Right cardiac atrium (tissue), 5 donors: ENCODE data around the gene CHD9. TPM values are rescaled to one million over a fixed set of nuclear protein-coding genes. Genes with fewer than 3 reads are reported as not detected.
"Not testable (repeated sequence)": the region's sequence is repeated elsewhere in the genome, so short reads cannot be mapped to it uniquely, and the experiment has no call there.

Source experiments
- ATAC-seq, 2 donors: fragments of 200-7000 bp; cut with Tn5 transposase; one replicate each; pipeline versions ENCODE4 v1.8.0 to v1.9.1; 2020; ENCODE audit warnings: moderate library complexity in 2 of 2, mild to moderate bottlenecking in 1 of 2
- DNase-seq, 3 donors: peaks; one replicate each; pipeline ENCODE4 v3.0.0-alpha.2; 2020
- H3K27ac ChIP-seq: one replicate; pipeline ENCODE4 v1.5.1; 2013; ENCODE audit warnings: mild to moderate bottlenecking, low read length, control low read depth, moderate library complexity
- H3K27me3 ChIP-seq: one replicate; pipeline ENCODE4 v1.6.1; 2013; ENCODE audit not compliant: control insufficient read depth, insufficient read depth
- H3K4me1 ChIP-seq: one replicate; pipeline ENCODE4 v1.6.1; 2013; ENCODE audit warnings: low read length; ENCODE audit not compliant: control insufficient read depth, insufficient read depth
- H3K4me3 ChIP-seq: one replicate; pipeline ENCODE4 v1.5.1; 2013; ENCODE audit warnings: low read length, control low read depth
- H3K9me3 ChIP-seq: one replicate; pipeline ENCODE4 v1.6.1; 2013; ENCODE audit warnings: low read length; ENCODE audit not compliant: control insufficient read depth
- WGBS: extraction: QIAGEN DNeasy Blood & Tissue Kit; methylation state at CpG from one replicate; pipeline ENCODE4 v1.1.7; 2013; 5-methylcytosine and 5-hydroxymethylcytosine counted together
- intact Hi-C, 4 donors: fragments of 100-400 bp; cut with DNase I; formaldehyde crosslinking; loops; one replicate each; pipeline versions ENCODE4 v1.11.0 to v1.14.0; 2022 to 2023
- polyA plus RNA-seq: library from polyadenylated mRNA; stranded (reverse); fragments of 200-250 nt; gene quantifications from one replicate; pipeline ENCODE4 v1.2.3, GENCODE V29; 2013
- total RNA-seq, 4 donors: library from RNA; stranded (reverse); fragmentation: NEBNext Ultra II Directional; extraction: Animal tissue kit (Norgen Biotek cat#: 25700); gene quantifications; one replicate each; pipeline ENCODE4 v1.2.1, GENCODE V29; 2021
- donor health status: healthy with polysubstance abuse.
- donor health status: DM: no; HTN: yes; CAD: no.
- donor health status: DM: no; HTN: no; CAD: no.
- donor health status: DM: no; HTN: yes; CAD: no; lungs with severe emphysema.
- donor health status: DM: yes; HTN: yes; CAD: no.

The CHD9 gene
- total and polyA plus RNA-seq, 5 donors, result 7.3 to 73.5 (median 57.3) TPM

DNA sequence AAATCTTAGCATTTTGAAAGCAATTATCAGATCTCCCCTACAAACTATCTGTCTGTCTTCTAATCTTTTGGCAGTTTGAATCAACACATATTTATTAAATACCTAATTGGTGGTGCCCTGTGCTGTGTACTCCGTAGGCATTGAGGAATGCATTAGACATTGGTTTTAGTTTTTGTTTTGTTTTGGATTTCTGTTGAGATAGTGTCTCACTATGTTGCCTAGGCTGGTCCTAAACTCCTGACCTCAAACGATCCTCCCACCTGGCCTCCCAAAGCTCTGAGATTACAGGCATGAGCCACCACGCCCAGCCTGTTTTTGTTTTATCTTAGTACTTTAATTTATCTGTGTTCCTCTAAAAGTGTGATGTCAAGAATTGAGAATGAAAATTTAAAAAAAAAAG is 254.7 kb downstream of the CHD9 start:
- ATAC-seq (no peak), DNase-seq (no peak)
- 78% methylated on average over 3 of the region's 3 CpGs for WGBS
- Histone ChIP-seq H3K9me3 (no peaks in the 10 kb centered on the region), H3K4me3 (no peak overlapping the region), H3K27ac (no peak overlapping the region), H3K27me3 (no peaks in the 10 kb centered on the region), H3K4me1 (no peaks in the 10 kb centered on the region)
- intact Hi-C loops, result no loop called here

DNA sequence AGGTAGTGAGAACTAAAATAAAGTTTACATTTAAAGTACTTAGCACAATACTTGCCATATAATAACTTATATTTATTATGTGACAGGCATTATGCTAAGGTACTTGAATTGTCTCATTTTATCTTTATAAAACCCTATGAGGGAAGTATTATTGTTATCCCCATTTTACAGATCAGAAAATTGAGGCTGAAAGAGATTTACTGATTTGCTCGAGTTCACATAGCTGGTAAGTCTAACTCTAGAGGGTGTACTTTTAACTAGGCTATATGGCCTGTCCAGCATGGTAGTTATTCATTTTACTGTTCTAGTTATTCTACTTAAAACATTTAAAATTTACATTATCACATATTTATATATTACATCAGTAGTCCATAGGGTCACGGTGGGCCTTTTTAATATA is 266.2 kb downstream of the CHD9 start:
- intact Hi-C loops, result no loop called here
- H3K9me3 ChIP-seq, result no peaks in the 10 kb centered on the region
- no peaks in the 10 kb centered on the region for H3K4me1 ChIP-seq
- no peaks in the 10 kb centered on the region for H3K27me3 ChIP-seq
- 98% methylated on average over 2 of the region's 2 CpGs for WGBS
- DNase-seq (no peak), ATAC-seq (no peak)
- H3K4me3 ChIP-seq, result no peak overlapping the region
- H3K27ac ChIP-seq, result no peak overlapping the region

DNA sequence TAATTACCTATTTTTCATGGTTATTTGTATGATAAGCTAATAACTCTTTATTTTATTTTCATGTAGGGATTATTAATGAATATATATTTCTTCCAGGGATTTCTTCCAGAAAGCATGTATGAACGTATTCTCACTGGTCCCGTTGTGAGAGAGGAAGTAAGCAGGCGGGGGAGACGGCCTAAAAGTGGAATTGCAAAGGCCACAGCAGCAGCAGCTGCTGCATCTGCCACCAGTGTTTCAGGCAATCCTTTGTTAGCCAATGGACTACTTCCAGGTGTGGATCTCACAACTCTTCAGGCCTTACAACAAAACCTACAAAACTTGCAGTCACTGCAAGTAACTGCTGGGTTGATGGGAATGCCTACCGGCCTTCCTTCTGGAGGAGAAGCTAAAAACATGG is 269.1 kb downstream of the CHD9 start:
- no peak for DNase-seq
- intact Hi-C loops, result no loop called here
- Histone ChIP-seq H3K4me3 (no peak overlapping the region), H3K9me3 (no peaks in the 10 kb centered on the region), H3K27ac (no peak overlapping the region), H3K4me1 (no peaks in the 10 kb centered on the region), H3K27me3 (no peaks in the 10 kb centered on the region)
- ATAC-seq, result no peak
- 79% methylated on average over 5 of the region's 5 CpGs for WGBS

DNA sequence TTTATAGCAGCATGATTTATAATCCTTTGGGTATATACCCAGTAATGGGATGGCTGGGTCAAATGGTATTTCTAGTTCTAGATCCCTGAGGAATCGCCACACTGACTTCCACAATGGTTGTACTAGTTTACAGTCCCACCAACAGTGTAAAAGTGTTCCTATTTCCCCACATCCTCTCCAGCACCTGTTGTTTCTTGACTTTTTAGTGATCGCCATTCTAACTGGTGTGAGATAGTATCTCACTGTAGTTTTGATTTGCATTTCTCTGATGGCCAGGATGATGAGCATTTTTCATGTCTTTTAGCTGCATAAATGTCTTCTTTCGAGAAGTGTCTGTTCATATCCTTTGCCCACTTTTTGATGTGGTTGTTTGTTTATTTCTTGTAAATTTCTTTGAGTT is 276.2 kb downstream of the CHD9 start:
- DNase-seq, H3K27ac ChIP-seq, H3K4me3 ChIP-seq, intact Hi-C loops, H3K9me3 ChIP-seq, H3K27me3 ChIP-seq, H3K4me1 ChIP-seq, ATAC-seq: not testable (repeated sequence)
- WGBS, result 97% methylated on average over 2 of the region's 3 CpGs

DNA sequence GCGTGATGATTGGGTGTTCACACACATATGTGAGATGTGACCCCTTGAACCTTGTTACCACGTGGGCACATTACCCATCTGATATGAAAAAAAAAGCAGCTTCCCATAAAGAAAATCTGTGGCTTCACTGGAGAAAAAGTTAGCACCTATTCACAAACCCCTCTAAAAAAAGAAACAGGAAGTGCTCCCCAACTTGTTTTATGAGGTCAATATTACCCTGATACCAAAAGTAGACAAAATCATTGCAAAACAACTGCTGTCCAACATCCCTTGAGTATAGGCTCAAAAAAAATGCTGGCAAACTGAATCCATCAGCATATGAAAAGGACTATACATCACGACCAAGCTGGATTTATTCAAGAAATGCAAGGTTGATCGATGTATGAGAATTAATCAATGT is 279.8 kb downstream of the CHD9 start:
- WGBS, result 68% methylated on average over 4 of the region's 4 CpGs

DNA sequence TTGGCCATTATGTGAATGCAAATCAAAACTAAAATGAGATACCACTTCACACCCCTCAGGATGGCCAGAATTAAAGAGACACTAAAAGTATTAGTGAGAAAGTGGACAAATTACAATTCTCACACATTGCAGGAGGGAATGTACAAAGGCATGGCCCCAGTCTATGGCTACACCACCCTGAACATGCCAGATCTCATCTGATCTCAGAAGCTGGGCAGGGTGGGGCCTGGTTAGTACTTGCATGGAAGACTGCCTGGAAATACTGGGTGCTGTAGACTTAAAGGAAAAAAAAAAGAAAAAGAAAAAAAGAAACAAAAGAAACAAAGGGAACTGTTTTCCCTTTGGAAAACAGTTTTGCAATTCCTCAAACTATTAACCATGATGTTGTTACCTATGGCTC is 282.5 kb downstream of the CHD9 start:
- DNase-seq (no peak), ATAC-seq (no peak)
- Histone ChIP-seq H3K4me3 (no peak overlapping the region), H3K4me1 (no peaks in the 10 kb centered on the region), H3K9me3 (no peaks in the 10 kb centered on the region), H3K27me3 (no peaks in the 10 kb centered on the region), H3K27ac (no peak overlapping the region)
- intact Hi-C loops, result no loop called here

More for the DNA sequence above, 279.8 kb downstream of the CHD9 start:
- Histone ChIP-seq H3K4me1 (no peaks in the 10 kb centered on the region), H3K9me3 (no peaks in the 10 kb centered on the region), H3K27me3 (no peaks in the 10 kb centered on the region), H3K27ac (no peak overlapping the region), H3K4me3 (no peak overlapping the region)
- intact Hi-C loops, result no loop called here
- ATAC-seq (no peak), DNase-seq (no peak)

DNA sequence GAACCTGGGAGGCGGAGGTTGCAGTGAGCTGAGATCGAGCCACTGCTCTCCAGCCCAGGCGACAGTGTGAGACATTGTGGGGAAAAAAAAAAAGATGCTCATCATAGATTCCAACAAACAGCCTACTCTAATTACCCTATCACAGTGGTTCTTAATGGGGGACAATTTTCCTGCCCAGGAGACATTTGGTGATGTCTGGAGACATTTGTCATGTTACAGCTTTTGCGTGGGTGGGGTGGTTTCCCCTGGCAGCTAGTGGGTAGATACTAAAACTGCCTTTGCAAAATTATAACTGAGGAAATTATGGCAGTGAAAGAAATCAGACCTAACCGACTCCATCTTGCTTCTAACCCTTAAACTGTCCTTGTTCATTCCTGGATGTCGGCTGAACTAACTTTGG is 287.0 kb downstream of the CHD9 start:
- no peaks in the 10 kb centered on the region for H3K27me3 ChIP-seq
- H3K27ac ChIP-seq, result no peak overlapping the region
- H3K4me1 ChIP-seq, result no peaks in the 10 kb centered on the region
- ATAC-seq (no peak), DNase-seq (no peak)
- H3K9me3 ChIP-seq, result no peaks in the 10 kb centered on the region
- intact Hi-C loops, result no loop called here
- WGBS, result 82% methylated on average over 6 of the region's 6 CpGs
- H3K4me3 ChIP-seq, result no peak overlapping the region

DNA sequence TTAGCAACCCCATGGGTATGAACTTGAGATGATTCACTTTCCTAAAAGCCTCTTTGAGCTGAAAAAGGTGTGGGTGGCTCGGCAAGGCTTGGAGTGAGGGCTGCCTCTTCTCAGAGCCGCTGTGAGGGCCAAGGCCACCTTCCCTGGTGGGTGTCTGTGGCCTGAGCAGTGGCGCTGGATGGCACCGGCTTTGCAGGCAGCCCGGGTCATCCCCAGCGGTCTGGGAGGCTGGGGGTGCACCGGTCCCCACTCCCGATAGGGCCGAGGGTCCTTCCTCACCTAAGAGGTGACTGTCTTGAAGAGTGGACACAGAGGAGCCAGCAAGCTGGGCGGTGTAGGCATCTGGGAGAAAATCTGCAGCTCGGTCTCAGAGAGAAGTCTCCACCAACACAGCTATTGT is 300.3 kb downstream of the CHD9 start:
- WGBS, result 90% methylated on average over 11 of the region's 11 CpGs

DNA sequence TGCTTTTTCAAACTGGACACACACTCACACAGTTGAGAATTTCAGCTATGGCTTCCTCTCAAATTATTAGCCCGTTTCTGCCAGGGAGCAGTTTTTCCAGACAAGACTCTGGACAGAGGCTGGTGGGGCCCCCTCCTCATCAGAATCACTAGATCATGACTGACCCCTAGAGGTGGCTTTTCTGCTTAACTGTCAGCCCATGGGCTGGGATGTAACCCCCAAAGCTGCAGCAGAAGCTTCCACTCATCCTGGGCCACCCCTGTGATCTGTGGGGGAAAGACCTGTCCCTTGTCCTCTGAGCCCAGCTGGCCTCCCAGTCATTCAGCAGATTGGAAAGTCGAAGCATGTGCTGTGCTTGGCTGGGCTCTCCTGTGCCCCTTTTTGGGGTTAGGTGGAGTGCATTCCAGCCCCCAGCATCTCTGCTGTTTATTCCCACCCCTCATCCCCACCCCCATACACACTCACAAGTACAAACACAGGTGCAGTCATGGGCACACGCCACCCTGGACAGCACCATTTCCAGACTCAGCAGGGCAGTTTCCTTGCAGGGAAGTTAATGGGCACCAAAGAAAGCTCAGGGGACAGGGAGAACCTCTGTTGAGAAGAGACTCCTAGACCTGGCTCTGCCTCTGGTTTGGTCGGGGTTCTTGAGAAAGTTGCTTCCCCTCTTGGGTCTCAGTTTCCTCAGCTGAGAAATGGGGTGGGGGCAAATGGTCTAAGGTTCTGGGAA is 301.9 kb downstream of the CHD9 start:
- no peak for ATAC-seq
- Histone ChIP-seq H3K27me3 (no peaks in the 10 kb centered on the region), H3K4me3 (no peak overlapping the region), H3K9me3 (no peaks in the 10 kb centered on the region), H3K4me1 (no peaks in the 10 kb centered on the region), H3K27ac (no peak overlapping the region)
- WGBS, result 46% methylated on average over 4 of the region's 4 CpGs
- intact Hi-C loops, result no loop called here
- DNase-seq, result no peak

More for the DNA sequence above, 300.3 kb downstream of the CHD9 start:
- intact Hi-C loops, result no loop called here
- Histone ChIP-seq H3K27me3 (no peaks in the 10 kb centered on the region), H3K27ac (no peak overlapping the region), H3K4me1 (no peaks in the 10 kb centered on the region), H3K9me3 (no peaks in the 10 kb centered on the region), H3K4me3 (no peak overlapping the region)
- DNase-seq (no peak), ATAC-seq (no peak)

DNA sequence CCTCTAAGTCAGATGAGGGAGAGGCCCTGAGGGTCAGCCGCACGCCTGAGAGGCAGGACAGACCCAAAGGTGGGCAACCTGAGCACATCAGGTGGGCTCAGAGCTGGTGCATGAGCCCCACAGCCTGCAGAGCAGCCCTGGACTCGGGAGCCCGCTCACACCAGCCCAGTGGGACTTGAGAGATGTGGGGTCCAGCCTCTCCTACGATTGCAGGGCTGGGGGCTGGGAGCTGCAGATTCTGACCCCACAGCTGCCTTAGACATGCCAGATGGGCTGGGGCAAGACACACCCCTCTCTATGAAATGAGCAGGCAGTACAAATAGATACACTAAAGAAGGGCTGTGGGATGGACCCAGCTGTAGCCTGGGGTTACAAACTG is 302.4 kb downstream of the CHD9 start:
- H3K9me3 ChIP-seq, result no peaks in the 10 kb centered on the region
- no peak overlapping the region for H3K27ac ChIP-seq
- ATAC-seq, result no peak
- WGBS, result 76% methylated on average over 5 of the region's 5 CpGs
- H3K4me3 ChIP-seq, result no peak overlapping the region
- H3K27me3 ChIP-seq, result no peaks in the 10 kb centered on the region
- intact Hi-C loops, result no loop called here
- H3K4me1 ChIP-seq, result no peaks in the 10 kb centered on the region
- no peak for DNase-seq

DNA sequence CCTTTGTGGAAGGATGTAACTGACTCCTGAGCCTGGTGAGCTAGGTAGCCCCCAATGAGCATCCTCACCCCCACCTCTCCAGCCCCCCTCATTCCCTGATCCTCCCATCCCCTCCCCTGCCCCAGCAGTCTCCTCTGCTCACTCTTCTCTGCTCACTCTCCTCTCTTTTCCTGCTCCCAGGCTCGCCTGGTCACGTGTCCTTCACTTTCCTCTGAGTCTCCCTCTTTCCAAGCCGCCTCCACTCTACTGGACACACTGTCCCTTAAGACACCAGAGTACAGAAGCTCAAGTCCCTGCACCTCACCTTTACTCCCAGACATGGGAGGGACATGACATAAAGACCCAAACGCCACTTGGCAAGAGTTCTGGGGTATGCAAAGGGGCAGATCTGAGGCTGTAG is 303.2 kb downstream of the CHD9 start:
- Histone ChIP-seq H3K27me3 (no peaks in the 10 kb centered on the region), H3K4me3 (no peak overlapping the region), H3K9me3 (no peaks in the 10 kb centered on the region), H3K4me1 (no peaks in the 10 kb centered on the region), H3K27ac (no peak overlapping the region)
- WGBS, result 66% methylated on average over 4 of the region's 4 CpGs
- intact Hi-C loops, result no loop called here
- DNase-seq (no peak), ATAC-seq (no peak)

DNA sequence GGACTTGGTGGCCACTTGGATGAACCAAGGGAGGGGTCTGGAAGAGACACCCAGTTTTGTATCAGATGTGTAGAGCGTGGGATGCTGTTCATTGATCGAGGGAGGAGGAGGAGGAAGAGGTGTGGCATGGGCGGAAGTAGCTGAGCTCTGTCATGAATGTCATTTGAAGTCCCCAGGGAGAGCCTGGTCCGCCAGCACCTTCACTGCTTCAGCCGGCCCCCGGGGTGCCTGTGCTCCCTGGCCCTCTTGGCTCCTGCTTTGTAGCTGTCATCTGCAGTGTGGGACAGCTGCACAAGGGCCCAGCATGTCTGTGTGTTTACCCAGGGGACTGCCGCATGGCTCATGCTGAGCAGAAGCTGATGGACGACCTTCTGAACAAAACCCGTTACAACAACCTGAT is 304.1 kb downstream of the CHD9 start:
- no peak for ATAC-seq
- Histone ChIP-seq H3K4me3 (no peak overlapping the region), H3K9me3 (no peaks in the 10 kb centered on the region), H3K27ac (no peak overlapping the region), H3K4me1 (no peaks in the 10 kb centered on the region), H3K27me3 (no peaks in the 10 kb centered on the region)
- WGBS, result 60% methylated on average over 9 of the region's 9 CpGs
- intact Hi-C loops, result no loop called here
- no peak for DNase-seq
